Prostate gland (tissue), 2 donors: Measurements from ENCODE around the gene STK11.

Source experiments
- CTCF ChIP-seq, 4 experiments: fragments of 200-600 bp in 2 of 4; fragments of 450-650 bp in 2 of 4; sonication (generic) in 2 of 4; IDR thresholded peaks; 1 replicate in 3 of 4; 2 replicates in 1 of 4; pipeline ENCODE4 v1.5.1; 2016 to 2019; ENCODE audit warnings: antibody characterized with exemption in 4 of 4, mild to moderate bottlenecking in 2 of 4, moderate library complexity in 2 of 4
- POLR2A ChIP-seq: fragments of 450-650 bp; IDR thresholded peaks from one replicate; pipeline ENCODE4 v1.6.1; 2016; ENCODE audit warnings: antibody characterized with exemption, mild to moderate bottlenecking
- POLR2AphosphoS5 ChIP-seq: sonication (generic); formaldehyde crosslinking; IDR thresholded peaks from one replicate; pipeline ENCODE4 v1.6.1; 2017; ENCODE audit warnings: antibody characterized with exemption

- TF ChIP-seq CTCF (IDR thresholded peaks at IDR 0.05) (no peak), POLR2A (no peak), POLR2AphosphoS5 (no peak)
Measured at GRCh38 chr19:1229056-1229923, 23.7 kb downstream of the STK11 start.
